ENCODE measurements around the gene ADARB1.

ADARB1 gene

GRCh38 chr21:45047257-45047656 is 27.1 kb upstream of the ADARB1 start:
- H4K20me1 ChIP-seq (ENCODE audit: low read depth, low read length) = no peaks in the 10 kb centered on the region
- H3K79me2 ChIP-seq (ENCODE audit: insufficient read depth, low read length) = no peaks in the 10 kb centered on the region
- H3K9me2 ChIP-seq (replicated peaks; ENCODE audit: insufficient read depth, low read length) = no peaks in the 10 kb centered on the region
- H3K9ac ChIP-seq (ENCODE audit: low read length) = no peak overlapping the region
- no peaks in the 10 kb centered on the region for H3K36me3 ChIP-seq (ENCODE audit: low read length)
- no peak overlapping the region for H3K4me2 ChIP-seq (ENCODE audit: low read depth, low read length, poor library complexity, severe bottlenecking)
- TF ChIP-seq EZH2phosphoT487 (conservative IDR thresholded peaks at IDR 0.05; ENCODE audit: low read length) = no peak
- no peak for TF ChIP-seq CTCF (IDR thresholded peaks at IDR 0.05; ENCODE audit: insufficient read depth, low read length, poor library complexity, severe bottlenecking)
- H3F3A ChIP-seq (ENCODE audit: insufficient read depth) = no peaks in the 10 kb centered on the region
- peaks cover 11% of the 10 kb centered on the region; the same call in 1 of the 2 replicates for H3K9me3 ChIP-seq (ENCODE audit: insufficient read depth, low read length)
- no peak overlapping the region for H2AFZ ChIP-seq (ENCODE audit: low read depth, low read length, severe bottlenecking)
- no peak overlapping the region for H3K4me3 ChIP-seq (ENCODE audit: insufficient read depth, low read length, poor library complexity, severe bottlenecking)
- 0 out of 2 replicates have a peak, but pooled peaks cover 3% of the 10 kb centered on the region for H3K27me3 ChIP-seq (ENCODE audit: low read length)
- H3K27ac ChIP-seq (ENCODE audit: low read depth, low read length) = no peak overlapping the region

- no peak overlapping the region for H3K9ac ChIP-seq (ENCODE audit: low read length)
- no peak overlapping the region for H3K4me2 ChIP-seq (ENCODE audit: low read depth, low read length, poor library complexity, severe bottlenecking)
- H3K9me3 ChIP-seq (ENCODE audit: insufficient read depth, low read length) = peaks cover 11% of the 10 kb centered on the region; the same call in 1 of the 2 replicates
- H3K9me2 ChIP-seq (replicated peaks; ENCODE audit: insufficient read depth, low read length) = no peaks in the 10 kb centered on the region
- 0 out of 2 replicates have a peak, but pooled peaks cover 3% of the 10 kb centered on the region for H3K27me3 ChIP-seq (ENCODE audit: low read length)
- H2AFZ ChIP-seq (ENCODE audit: low read depth, low read length, severe bottlenecking) = no peak overlapping the region
- H3K36me3 ChIP-seq (ENCODE audit: low read length) = no peaks in the 10 kb centered on the region
- no peak for TF ChIP-seq EZH2phosphoT487 (conservative IDR thresholded peaks at IDR 0.05; ENCODE audit: low read length)
- no peaks in the 10 kb centered on the region for H3F3A ChIP-seq (ENCODE audit: insufficient read depth)
- H3K27ac ChIP-seq (ENCODE audit: low read depth, low read length) = no peak overlapping the region
- no peak overlapping the region for H3K4me3 ChIP-seq (ENCODE audit: insufficient read depth, low read length, poor library complexity, severe bottlenecking)
- no peaks in the 10 kb centered on the region for H4K20me1 ChIP-seq (ENCODE audit: low read depth, low read length)
- H3K79me2 ChIP-seq (ENCODE audit: insufficient read depth, low read length) = no peaks in the 10 kb centered on the region
Observed at GRCh38 chr21:45048026-45048698, 26.2 kb upstream of the ADARB1 start.

- Histone ChIP-seq H3K79me2 (ENCODE audit: insufficient read depth, low read length) (no peaks in the 10 kb centered on the region), H3F3A (ENCODE audit: insufficient read depth) (no peaks in the 10 kb centered on the region), H3K9ac (ENCODE audit: low read length) (no peak overlapping the region), H3K4me3 (ENCODE audit: insufficient read depth, low read length, poor library complexity, severe bottlenecking) (no peak overlapping the region), H3K27me3 (ENCODE audit: low read length) (0 out of 2 replicates have a peak, but pooled peaks cover 3% of the 10 kb centered on the region), H2AFZ (ENCODE audit: low read depth, low read length, severe bottlenecking) (no peak overlapping the region), H3K4me2 (ENCODE audit: low read depth, low read length, poor library complexity, severe bottlenecking) (no peak overlapping the region), H3K27ac (ENCODE audit: low read depth, low read length) (no peak overlapping the region), H4K20me1 (ENCODE audit: low read depth, low read length) (no peaks in the 10 kb centered on the region), H3K36me3 (ENCODE audit: low read length) (no peaks in the 10 kb centered on the region), H3K9me2 (replicated peaks; ENCODE audit: insufficient read depth, low read length) (no peaks in the 10 kb centered on the region), H3K9me3 (ENCODE audit: insufficient read depth, low read length) (peaks cover 11% of the 10 kb centered on the region; the same call in 1 of the 2 replicates)
- no peak for TF ChIP-seq CTCF (IDR thresholded peaks at IDR 0.05; ENCODE audit: insufficient read depth, low read length, poor library complexity, severe bottlenecking)
- no peak for TF ChIP-seq EZH2phosphoT487 (conservative IDR thresholded peaks at IDR 0.05; ENCODE audit: low read length)
Observed at GRCh38 chr21:45048968-45049367, 25.4 kb upstream of the ADARB1 start.

GRCh38 chr21:45049714-45050344 is 24.6 kb upstream of the ADARB1 start:
- peaks cover 11% of the 10 kb centered on the region; the same call in 1 of the 2 replicates for H3K9me3 ChIP-seq (ENCODE audit: insufficient read depth, low read length)
- H3K4me2 ChIP-seq (ENCODE audit: low read depth, low read length, poor library complexity, severe bottlenecking) = no peak overlapping the region
- no peaks in the 10 kb centered on the region for H3K79me2 ChIP-seq (ENCODE audit: insufficient read depth, low read length)
- H3K27me3 ChIP-seq (ENCODE audit: low read length) = 0 out of 2 replicates have a peak, but pooled peaks cover 3% of the 10 kb centered on the region
- no peaks in the 10 kb centered on the region for H4K20me1 ChIP-seq (ENCODE audit: low read depth, low read length)
- H3F3A ChIP-seq (ENCODE audit: insufficient read depth) = no peaks in the 10 kb centered on the region
- TF ChIP-seq CTCF (IDR thresholded peaks at IDR 0.05; ENCODE audit: insufficient read depth, low read length, poor library complexity, severe bottlenecking) = no peak
- TF ChIP-seq EZH2phosphoT487 (conservative IDR thresholded peaks at IDR 0.05; ENCODE audit: low read length) = no peak
- no peak overlapping the region for H3K4me3 ChIP-seq (ENCODE audit: insufficient read depth, low read length, poor library complexity, severe bottlenecking)
- H3K9me2 ChIP-seq (replicated peaks; ENCODE audit: insufficient read depth, low read length) = no peaks in the 10 kb centered on the region
- no peaks in the 10 kb centered on the region for H3K36me3 ChIP-seq (ENCODE audit: low read length)
- H3K9ac ChIP-seq (ENCODE audit: low read length) = no peak overlapping the region
- no peak overlapping the region for H2AFZ ChIP-seq (ENCODE audit: low read depth, low read length, severe bottlenecking)
- no peak overlapping the region for H3K27ac ChIP-seq (ENCODE audit: low read depth, low read length)

Measured in SU-DHL-6 (cell line).